Lower leg skin (tissue), 4 donors: Measurements from ENCODE around the gene DOCK3. TPM values are rescaled to one million over a fixed set of nuclear protein-coding genes. Genes with fewer than 3 reads are reported as not detected.

Experiments
- DNase-seq, 2 donors: peaks; one replicate each; pipeline ENCODE4 v3.0.0-alpha.2; 2019; ENCODE audit warnings: low spot score in 2 of 2
- H3K4me3 ChIP-seq: fragments of 200-600 bp; sonication (generic); 2 replicates; pipeline ENCODE4 v1.5.1; 2017; ENCODE audit warnings: mild to moderate bottlenecking, low read depth; ENCODE audit not compliant: poor library complexity, severe bottlenecking
- CTCF ChIP-seq, 3 donors: fragments of 450-650 bp; IDR thresholded peaks; one replicate each; pipeline ENCODE4 v1.5.1; 2016; ENCODE audit warnings: antibody characterized with exemption in 3 of 3, mild to moderate bottlenecking in 3 of 3, moderate library complexity in 2 of 3
- POLR2A ChIP-seq, 2 donors: fragments of 450-650 bp; IDR thresholded peaks; one replicate each; pipeline ENCODE4 v1.6.1; 2016 to 2017; ENCODE audit warnings: antibody characterized with exemption in 2 of 2, mild to moderate bottlenecking in 1 of 2, moderate library complexity in 1 of 2
- WGBS, 2 donors: methylation state at CpG; one replicate each; pipeline ENCODE4 v1.1.5; 2018; 5-methylcytosine and 5-hydroxymethylcytosine counted together
- intact Hi-C: fragments of 100-400 bp; cut with DNase I; formaldehyde crosslinking; loops from one replicate; pipeline ENCODE4 v1.15.0; 2023; ENCODE audit warnings: low total_unique reads
- total RNA-seq, 4 donors: library from RNA; depleted of rRNA; stranded (reverse); fragments of >200 nt; gene quantifications; one replicate each; pipeline ENCODE4 v1.1.0, GENCODE V29; 2016

Gene DOCK3
- total RNA-seq, 4 donors from 2014 or later = 2.0 to 4.5 (median 3.0) TPM

GRCh38 chr3:50695031-50695430 is 20.3 kb downstream of the DOCK3 start:
- intact Hi-C loops = no loop called here
- no peak overlapping the region for H3K4me3 ChIP-seq
- no peak for DNase-seq
- TF ChIP-seq POLR2A (IDR thresholded peaks at IDR 0.05) (no peak), CTCF (IDR thresholded peaks at IDR 0.05) (no peak)
- WGBS, 2 donors = 80 to 88% methylated on average over 2 of the region's 2 CpGs

DNA sequence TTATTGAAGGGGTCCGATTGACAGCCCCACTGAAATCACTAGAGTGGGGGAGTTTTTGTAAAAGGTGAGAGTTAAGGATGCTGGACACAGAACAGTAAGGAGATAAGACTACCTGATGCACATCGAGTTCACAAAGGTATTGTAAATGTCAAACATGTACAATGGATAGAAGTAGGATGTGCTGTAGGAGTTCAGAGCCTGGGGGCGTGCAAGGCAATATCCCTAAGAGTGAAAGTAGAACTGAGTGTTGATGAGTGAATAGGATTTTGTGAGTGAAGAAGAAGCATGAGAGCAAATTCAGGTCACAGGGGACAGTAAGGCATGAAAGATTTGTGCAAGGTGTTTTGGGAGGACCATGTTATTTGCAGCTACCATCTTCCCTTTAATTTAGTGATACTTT is 21.5 kb downstream of the DOCK3 start:
- intact Hi-C loops = no loop called here
- 89 to 90% methylated on average over 3 of the region's 3 CpGs for WGBS, 2 donors
- no peak for DNase-seq
- no peak overlapping the region for H3K4me3 ChIP-seq
- TF ChIP-seq CTCF (IDR thresholded peaks at IDR 0.05) (no peak), POLR2A (IDR thresholded peaks at IDR 0.05) (no peak)

GRCh38 chr3:50698269-50698668 is 23.5 kb downstream of the DOCK3 start:
- H3K4me3 ChIP-seq = no peak overlapping the region
- TF ChIP-seq POLR2A (IDR thresholded peaks at IDR 0.05) (no peak), CTCF (IDR thresholded peaks at IDR 0.05) (no peak)
- intact Hi-C loops = no loop called here
- DNase-seq = no peak
- WGBS, 2 donors = 93 to 98% methylated on average over 2 of the region's 2 CpGs

DNA sequence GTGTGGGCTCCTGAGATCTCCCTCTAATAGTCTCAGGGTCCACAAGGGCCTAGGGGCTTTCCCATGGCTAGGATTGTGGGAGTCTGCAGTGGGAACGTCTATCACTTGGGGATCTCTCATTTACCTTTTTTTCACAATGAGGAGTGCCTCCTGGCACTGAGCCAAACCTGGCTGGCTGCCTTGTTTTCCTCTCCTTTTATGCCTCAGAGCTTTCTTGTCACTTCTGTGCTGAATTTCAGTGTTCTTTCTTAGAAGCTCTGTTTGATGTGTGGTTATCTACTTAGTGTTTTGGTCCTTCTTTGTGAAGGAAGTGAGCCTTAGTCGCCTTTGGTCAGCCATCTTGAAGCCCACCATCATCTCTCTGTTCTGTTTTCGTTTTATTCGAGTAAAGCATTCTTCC is 33.9 kb downstream of the DOCK3 start:
- WGBS, 2 donors = 30 to 48% methylated on average over 4 of the region's 4 CpGs
- DNase-seq = no peak
- TF ChIP-seq POLR2A (IDR thresholded peaks at IDR 0.05) (no peak), CTCF (IDR thresholded peaks at IDR 0.05) (no peak)
- intact Hi-C loops = no loop called here
- H3K4me3 ChIP-seq = no peak overlapping the region

DNA sequence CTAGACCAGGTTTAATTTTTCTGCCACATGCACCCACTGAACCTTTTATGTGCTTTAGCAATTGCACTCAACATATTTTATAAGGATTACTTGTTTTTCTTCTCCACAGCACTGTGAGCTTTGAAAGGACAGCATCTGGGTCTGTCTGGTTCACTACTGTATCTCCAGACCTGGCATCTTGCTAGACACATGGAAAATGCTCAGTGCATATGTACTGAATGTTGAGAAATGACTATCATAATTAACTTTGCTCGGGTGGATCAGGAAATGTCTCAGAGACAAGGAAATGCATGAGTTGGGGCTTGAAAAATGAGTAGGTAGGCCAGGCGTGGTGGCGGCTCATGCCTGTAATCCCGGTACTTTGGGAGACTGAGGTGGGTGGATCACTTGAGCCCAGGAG is 40.2 kb downstream of the DOCK3 start:
- TF ChIP-seq POLR2A (IDR thresholded peaks at IDR 0.05) (no peak), CTCF (IDR thresholded peaks at IDR 0.05) (no peak)
- no peak overlapping the region for H3K4me3 ChIP-seq
- WGBS, 2 donors = 24 to 48% methylated on average over 4 of the region's 4 CpGs
- DNase-seq = no peak
- intact Hi-C loops = no loop called here

- no peak for DNase-seq
- WGBS, 2 donors = 87% methylated on average over 4 of the region's 4 CpGs
- no peak overlapping the region for H3K4me3 ChIP-seq
- TF ChIP-seq CTCF (IDR thresholded peaks at IDR 0.05) (no peak), POLR2A (IDR thresholded peaks at IDR 0.05) (no peak)
- intact Hi-C loops = no loop called here
These were observed 50.1 kb downstream of the DOCK3 start for GRCh38 chr3:50724831-50725230.
